Tibial artery (tissue), 4 donors: ENCODE results near the gene DYNC1I1.

Source experiments
- DNase-seq, 2 donors: peaks; one replicate each; pipeline ENCODE4 v3.0.0-alpha.2; 2019
- H3K27ac ChIP-seq, 2 donors: fragments of 200-600 bp; sonication (generic) in 1 of 2; 1 replicate in 1 of 2; 2 replicates in 1 of 2; pipeline ENCODE4 v1.5.1; 2018 to 2019; ENCODE audit warnings: mild to moderate bottlenecking in 1 of 2
- H3K27me3 ChIP-seq, 2 donors: fragments of 200-600 bp; sonication (generic) in 1 of 2; one replicate each; pipeline versions ENCODE4 v1.5.1 to v1.6.0; 2016 to 2019
- H3K36me3 ChIP-seq, 3 donors: fragments of 200-600 bp; sonication (generic) in 2 of 3; one replicate each; pipeline ENCODE4 v1.5.1; 2016 to 2019; ENCODE audit warnings: mild to moderate bottlenecking in 2 of 3
- H3K4me1 ChIP-seq, 4 donors: fragments of 200-600 bp; sonication (generic) in 2 of 4; 1 replicate in 3 of 4; 2 replicates in 1 of 4; pipeline ENCODE4 v1.5.1; 2016 to 2019
- H3K4me3 ChIP-seq, 2 donors: fragments of 200-600 bp; sonication (generic) in 1 of 2; 1 replicate in 1 of 2; 2 replicates in 1 of 2; pipeline ENCODE4 v1.5.1; 2018 to 2019; ENCODE audit warnings: mild to moderate bottlenecking in 2 of 2
- H3K9me3 ChIP-seq, 3 donors: fragments of 200-600 bp; sonication (generic) in 1 of 3; one replicate each; pipeline ENCODE4 v1.5.1; 2016 to 2019
- intact Hi-C: fragments of 100-400 bp; cut with DNase I; formaldehyde crosslinking; loops from one replicate; pipeline ENCODE4 v1.15.0; 2023; ENCODE audit warnings: low total_unique reads
- TF ChIP-seq, protein P1 (sequence below), 2 experiments: fragments of 200-600 bp in 1 of 2; fragments of 450-650 bp in 1 of 2; IDR thresholded peaks; one replicate each; pipeline ENCODE4 v1.5.1; 2017 to 2019; ENCODE audit warnings: antibody characterized with exemption in 2 of 2, mild to moderate bottlenecking in 1 of 2, moderate library complexity in 1 of 2

DYNC1I1 gene

DNA sequence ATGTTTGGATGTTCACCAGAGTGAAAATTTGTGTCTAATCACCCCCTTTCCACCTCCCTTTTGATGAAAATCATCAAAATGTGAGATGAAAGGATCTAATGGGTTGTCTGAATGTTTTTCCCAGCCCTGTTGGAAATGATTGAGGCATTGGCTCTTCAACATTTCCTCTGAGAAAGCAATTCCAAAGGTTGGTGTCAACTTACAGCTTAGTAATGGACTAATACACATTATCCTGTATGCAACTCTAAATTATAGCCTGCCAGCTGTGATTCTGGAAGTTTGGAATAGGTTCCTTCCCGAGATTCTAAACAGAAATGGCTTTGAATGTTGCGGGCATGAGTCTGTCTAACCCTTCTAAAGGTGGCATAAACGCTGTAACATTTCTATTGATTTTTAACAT is 152.9 kb downstream of the DYNC1I1 start:
- H3K9me3 ChIP-seq, result no peaks in the 10 kb centered on the region
- no peak overlapping the region for H3K4me3 ChIP-seq
- TF ChIP-seq, protein P1, sequence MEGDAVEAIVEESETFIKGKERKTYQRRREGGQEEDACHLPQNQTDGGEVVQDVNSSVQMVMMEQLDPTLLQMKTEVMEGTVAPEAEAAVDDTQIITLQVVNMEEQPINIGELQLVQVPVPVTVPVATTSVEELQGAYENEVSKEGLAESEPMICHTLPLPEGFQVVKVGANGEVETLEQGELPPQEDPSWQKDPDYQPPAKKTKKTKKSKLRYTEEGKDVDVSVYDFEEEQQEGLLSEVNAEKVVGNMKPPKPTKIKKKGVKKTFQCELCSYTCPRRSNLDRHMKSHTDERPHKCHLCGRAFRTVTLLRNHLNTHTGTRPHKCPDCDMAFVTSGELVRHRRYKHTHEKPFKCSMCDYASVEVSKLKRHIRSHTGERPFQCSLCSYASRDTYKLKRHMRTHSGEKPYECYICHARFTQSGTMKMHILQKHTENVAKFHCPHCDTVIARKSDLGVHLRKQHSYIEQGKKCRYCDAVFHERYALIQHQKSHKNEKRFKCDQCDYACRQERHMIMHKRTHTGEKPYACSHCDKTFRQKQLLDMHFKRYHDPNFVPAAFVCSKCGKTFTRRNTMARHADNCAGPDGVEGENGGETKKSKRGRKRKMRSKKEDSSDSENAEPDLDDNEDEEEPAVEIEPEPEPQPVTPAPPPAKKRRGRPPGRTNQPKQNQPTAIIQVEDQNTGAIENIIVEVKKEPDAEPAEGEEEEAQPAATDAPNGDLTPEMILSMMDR (IDR thresholded peaks at IDR 0.05), result no peak
- no peaks in the 10 kb centered on the region for H3K4me1 ChIP-seq
- intact Hi-C loops, result no loop called here
- no peaks in the 10 kb centered on the region for H3K36me3 ChIP-seq
- H3K27ac ChIP-seq, result no peak overlapping the region
- no peak for DNase-seq
- no peaks in the 10 kb centered on the region for H3K27me3 ChIP-seq

DNA sequence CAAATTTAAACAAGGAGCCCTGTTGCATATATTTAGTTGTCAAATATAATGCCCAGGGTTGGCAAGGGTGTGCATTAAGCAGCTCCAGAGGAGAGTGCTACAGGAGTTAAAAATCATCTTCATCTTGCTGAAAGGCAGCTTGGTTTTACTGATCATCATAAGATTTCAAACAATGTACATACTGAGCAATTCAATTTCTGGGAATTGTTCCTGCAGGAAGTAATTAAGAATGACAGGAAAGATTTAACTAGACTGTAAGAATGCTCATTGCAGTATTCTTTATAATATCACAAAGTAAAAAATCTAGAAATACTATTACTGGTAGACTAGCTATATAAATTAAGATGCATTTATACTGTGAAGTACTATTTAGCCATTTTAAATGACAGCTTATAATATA is 153.6 kb downstream of the DYNC1I1 start:
- H3K27me3 ChIP-seq, result no peaks in the 10 kb centered on the region
- TF ChIP-seq, protein P1 (IDR thresholded peaks at IDR 0.05), result no peak
- H3K4me3 ChIP-seq, result no peak overlapping the region
- no peaks in the 10 kb centered on the region for H3K4me1 ChIP-seq
- DNase-seq, result no peak
- H3K36me3 ChIP-seq, result no peaks in the 10 kb centered on the region
- no peaks in the 10 kb centered on the region for H3K9me3 ChIP-seq
- intact Hi-C loops, result no loop called here
- H3K27ac ChIP-seq, result no peak overlapping the region

DNA sequence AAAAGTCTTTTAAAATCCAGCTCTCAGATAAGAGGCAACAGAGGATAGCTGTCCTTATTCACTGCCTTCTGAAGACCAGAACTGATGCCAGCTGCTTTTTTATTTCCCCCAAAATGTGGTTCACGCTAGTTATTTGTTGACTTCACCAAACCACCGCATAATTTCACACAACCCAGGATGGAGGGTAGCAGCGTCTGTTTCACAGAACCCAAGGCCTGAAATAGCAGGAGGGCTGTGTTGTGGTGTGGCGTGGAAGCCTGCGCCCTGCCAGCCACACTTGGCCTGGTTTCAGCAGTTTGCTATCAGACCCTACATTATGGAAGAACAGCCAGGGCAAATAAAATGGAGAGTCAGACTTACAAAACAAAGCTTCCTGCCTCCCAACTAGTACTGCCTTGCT is 155.4 kb downstream of the DYNC1I1 start:
- Histone ChIP-seq H3K4me1 (no peaks in the 10 kb centered on the region), H3K27ac (peak overlapping the region in 1 of 2 donors; percentile 22), H3K36me3 (no peaks in the 10 kb centered on the region), H3K9me3 (no peaks in the 10 kb centered on the region), H3K4me3 (no peak overlapping the region), H3K27me3 (no peaks in the 10 kb centered on the region)
- intact Hi-C loops, result no loop called here
- TF ChIP-seq, protein P1 (IDR thresholded peaks at IDR 0.05), result no peak
- no peak for DNase-seq

DNA sequence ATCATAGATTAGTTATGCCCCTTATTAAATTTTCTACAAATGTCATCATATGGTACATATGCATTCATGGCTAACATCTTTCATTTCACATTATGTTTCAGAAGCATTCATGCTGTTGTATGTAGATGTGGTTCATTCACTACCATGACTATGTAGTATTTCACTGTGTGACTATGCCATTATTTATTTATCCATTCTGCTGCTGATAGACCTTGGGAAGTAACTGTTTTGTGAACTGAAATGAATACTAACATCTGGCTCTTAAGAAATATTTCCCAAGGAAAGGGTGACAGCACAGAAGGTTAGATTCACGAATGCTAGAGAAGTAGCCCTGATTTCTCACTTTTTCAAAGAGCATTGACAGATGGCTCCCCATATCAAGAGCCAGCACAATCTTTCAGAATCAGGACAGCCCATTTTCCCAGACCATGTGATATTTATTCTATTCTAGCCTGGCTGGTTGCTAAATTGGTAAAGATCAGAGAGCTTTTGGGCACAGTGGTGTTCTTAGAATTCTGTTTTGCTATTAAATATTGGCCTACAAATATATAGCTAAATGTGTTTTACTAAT is 157.4 kb downstream of the DYNC1I1 start:
- Histone ChIP-seq H3K4me3 (no peak overlapping the region), H3K4me1 (no peaks in the 10 kb centered on the region), H3K27me3 (no peaks in the 10 kb centered on the region), H3K9me3 (no peaks in the 10 kb centered on the region), H3K36me3 (no peaks in the 10 kb centered on the region), H3K27ac (no peak overlapping the region)
- intact Hi-C loops, result no loop called here
- TF ChIP-seq, protein P1 (IDR thresholded peaks at IDR 0.05), result no peak
- no peak for DNase-seq

DNA sequence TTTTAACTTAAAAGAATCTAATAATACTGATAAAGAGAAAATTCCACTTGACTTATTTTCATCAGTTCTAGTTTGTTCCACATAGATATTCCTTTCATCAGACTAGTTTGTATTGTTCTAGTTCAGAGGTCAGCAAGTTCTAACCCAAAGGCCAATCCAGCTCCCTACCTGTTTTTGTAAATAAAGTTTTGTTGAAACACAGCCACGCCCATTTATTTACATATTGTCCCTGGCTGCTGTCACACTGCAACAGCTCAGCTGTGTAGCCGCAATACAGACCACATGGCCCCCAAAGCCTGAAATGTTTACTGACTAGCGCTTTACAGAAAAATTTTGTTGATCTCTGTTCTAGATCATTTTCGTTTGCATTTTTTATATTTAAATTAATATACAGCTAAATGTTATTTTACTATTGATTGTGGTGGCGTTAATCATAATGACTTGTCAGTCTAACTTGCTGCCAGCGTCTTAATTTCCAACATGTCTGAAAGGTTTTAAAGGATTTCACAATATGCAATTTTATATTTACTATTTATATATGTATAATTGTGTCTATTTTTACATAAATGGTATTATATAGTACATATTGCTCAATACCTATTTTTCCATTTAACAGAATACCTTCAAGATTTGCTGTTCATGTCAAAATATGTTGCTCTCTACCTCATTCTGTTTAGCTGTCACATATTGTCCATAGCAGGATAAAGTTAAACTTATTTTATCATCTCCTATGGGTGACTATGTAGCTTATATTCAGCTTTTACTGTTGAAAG is 159.3 kb downstream of the DYNC1I1 start:
- DNase-seq, result no peak
- H3K27ac ChIP-seq, result no peak overlapping the region
- H3K9me3 ChIP-seq, result no peaks in the 10 kb centered on the region
- H3K36me3 ChIP-seq, result no peaks in the 10 kb centered on the region
- intact Hi-C loops, result no loop called here
- H3K27me3 ChIP-seq, result no peaks in the 10 kb centered on the region
- TF ChIP-seq, protein P1 (IDR thresholded peaks at IDR 0.05), result no peak
- H3K4me3 ChIP-seq, result no peak overlapping the region
- no peaks in the 10 kb centered on the region for H3K4me1 ChIP-seq
